DMS79 (cell line): Measurements from ENCODE around the gene ZGPAT.

Experiments used
- DNase-seq: peaks from one replicate; lab custom pipeline; 2025; lab: John Stamatoyannopoulos, UW

ZGPAT gene

DNA sequence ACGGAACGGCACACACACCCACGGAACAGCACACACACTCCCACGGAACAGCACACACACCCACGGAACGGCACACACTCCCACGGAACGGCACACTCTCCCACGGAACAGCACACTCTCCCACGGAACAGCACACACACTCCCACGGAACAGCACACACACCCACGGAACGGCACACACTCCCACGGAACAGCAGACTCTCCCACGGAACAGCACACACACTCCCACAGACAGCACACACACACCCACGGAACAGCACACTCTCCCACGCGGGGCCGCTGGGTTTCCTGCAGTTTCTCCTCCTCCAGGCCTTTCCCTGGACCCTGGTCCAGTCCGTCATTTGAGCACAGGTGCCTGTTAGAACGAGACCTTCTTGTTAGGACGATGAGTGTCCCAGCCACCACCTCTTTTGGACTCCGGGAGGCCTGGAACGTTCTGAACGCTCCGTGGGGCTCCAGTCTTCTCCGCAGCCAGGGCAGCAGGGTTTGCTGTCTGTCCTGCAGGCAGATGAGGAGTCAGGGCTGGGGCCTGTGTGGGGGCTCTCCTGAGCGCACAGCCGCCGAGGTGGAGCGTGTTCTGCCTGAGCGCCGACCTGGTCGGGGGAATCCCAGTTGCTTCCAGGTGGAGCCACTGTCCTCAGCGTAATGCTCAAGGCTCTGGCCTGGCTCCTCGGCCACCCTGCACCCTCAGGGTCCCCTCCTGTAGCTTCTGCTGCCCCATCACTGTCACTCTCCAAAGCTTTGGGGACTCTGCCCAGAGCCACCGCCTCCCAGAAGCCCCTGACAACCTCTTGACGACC, 29.0 kb upstream of the ZGPAT start:
- DNase-seq, result no peak

- no peak for DNase-seq
Measured at GRCh38 chr20:63679799-63680305, 28.0 kb upstream of the ZGPAT start.

GRCh38 chr20:63680427-63680826, 27.4 kb upstream of the ZGPAT start:
- no peak for DNase-seq

DNA sequence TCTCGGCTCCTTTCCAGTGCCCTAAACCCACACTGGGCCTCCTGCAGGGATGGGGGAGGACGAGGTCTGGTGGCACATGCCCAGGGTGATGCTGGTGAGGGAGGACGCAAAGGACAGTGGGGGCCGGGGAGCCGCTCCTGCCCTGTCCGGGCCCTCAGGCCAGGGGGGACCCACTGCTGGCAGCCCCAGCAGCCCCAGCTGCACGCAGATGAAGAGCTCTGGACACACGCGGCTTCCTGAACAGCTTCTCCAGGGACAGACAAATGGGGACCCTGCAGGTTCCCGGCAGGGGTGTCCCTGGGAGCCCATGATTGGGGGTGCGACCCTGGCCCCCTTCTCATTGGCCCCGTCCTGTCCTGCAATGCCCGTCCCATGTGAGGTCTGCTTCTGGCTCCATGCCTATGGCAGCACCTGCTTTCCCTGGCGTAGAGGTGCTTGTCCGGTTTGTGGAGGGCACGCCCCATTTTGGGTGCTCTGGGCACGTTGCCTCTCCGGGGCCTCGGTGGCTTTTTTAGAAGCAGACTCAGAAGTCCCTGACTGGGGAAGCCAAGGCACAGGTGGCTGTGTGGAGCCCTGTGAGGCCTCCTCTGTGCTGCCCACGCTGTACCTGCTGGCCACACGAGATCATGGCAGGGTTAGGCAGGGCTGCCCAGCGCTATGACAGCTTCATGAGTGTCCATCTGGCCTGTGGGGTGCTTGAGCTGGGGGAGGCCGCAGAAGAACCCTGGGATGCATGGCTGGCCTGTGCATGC, 26.8 kb upstream of the ZGPAT start:
- no peak for DNase-seq

DNA sequence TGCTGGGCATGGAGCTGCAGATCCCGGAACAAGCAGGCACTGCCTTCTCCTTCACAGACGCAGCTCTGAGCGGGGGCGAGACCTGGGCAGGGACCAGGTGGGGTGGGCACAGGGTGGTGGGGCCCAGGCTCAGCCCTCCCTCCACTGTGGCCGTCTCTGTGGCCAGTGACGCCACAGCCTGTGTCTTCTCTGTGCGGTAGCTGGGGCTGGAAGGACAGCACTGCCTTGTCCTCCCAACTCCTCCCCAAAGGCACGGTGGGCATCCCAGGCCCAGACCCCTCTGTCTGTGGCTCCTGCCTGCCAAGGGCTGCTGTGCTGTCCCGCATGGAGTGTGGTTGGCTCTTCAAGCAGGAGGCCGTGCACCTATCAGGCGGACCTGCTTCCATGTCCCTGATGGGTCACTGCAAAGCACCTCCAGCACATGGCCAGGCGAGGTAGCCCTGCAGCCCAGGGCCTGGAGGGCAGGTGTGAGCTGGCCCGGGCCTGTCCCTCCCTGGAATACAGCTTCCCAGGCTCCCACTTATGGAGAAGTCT, 26.2 kb upstream of the ZGPAT start:
- DNase-seq, result no peak

- no peak for DNase-seq
Measured at GRCh38 chr20:63682384-63683139, 25.3 kb upstream of the ZGPAT start.

GRCh38 chr20:63685269-63686026, 22.4 kb upstream of the ZGPAT start:
- DNase-seq, result no peak

DNA sequence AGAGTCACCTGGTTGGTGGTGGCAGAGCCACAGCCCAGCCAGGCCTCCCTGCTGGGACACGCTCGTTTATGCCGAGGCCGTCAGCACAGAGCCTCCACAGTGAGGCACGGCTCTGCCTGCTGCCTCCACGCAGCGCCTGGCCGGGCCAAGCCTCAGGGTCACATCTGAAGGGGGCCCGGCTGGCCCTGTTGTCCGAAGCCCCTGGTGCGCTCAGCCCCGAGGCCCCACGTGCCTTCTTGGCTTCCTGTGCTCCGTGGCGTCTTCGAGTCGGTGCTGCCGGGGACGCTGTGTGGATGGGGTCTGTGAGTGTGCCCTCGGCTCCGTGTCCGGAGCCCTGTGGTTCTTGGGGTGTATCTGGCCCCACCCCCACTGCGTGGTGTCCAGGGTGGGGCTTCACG, 21.7 kb upstream of the ZGPAT start:
- no peak for DNase-seq

DNA sequence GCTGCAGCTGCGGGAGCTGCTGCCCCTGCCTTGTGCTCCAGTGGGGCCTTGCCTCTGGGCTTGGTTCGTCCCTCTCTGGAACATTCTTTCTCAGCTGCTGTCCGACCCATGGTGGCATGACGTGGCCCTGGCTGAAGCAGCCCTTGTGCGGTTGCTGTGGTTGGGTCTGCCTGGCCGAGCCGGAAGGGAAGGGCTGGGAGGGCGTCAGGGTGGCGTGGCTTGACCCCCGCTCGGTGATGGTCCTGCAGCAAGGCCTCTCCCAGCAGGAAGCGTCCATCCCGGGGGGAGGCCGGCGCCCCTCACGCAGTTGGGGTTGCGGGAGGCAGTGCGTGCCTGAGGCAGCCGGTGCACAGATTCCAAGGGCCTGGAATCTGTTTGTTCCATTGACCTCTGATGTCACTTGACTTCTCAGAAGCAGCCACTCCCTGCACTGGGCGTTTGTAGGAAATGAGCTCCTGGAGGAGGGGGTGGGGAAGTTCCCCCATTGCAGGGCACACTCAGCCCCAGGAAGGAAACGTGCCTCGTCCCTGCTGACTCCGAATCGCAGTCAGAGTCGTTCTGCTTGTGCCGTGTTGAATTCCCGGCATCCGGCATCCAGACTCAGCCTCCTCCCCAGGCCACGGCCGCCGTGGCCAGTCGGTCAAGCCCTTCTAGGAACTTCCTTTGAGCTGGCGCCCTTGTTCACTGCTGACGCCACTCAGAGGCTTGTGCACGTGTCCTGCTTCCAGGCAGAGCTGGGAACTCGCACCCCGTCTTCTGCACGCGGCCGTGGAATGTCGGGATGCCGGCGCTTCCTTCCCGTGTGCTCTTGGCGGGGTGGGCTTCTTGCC, 21.1 kb upstream of the ZGPAT start:
- no peak for DNase-seq

DNA sequence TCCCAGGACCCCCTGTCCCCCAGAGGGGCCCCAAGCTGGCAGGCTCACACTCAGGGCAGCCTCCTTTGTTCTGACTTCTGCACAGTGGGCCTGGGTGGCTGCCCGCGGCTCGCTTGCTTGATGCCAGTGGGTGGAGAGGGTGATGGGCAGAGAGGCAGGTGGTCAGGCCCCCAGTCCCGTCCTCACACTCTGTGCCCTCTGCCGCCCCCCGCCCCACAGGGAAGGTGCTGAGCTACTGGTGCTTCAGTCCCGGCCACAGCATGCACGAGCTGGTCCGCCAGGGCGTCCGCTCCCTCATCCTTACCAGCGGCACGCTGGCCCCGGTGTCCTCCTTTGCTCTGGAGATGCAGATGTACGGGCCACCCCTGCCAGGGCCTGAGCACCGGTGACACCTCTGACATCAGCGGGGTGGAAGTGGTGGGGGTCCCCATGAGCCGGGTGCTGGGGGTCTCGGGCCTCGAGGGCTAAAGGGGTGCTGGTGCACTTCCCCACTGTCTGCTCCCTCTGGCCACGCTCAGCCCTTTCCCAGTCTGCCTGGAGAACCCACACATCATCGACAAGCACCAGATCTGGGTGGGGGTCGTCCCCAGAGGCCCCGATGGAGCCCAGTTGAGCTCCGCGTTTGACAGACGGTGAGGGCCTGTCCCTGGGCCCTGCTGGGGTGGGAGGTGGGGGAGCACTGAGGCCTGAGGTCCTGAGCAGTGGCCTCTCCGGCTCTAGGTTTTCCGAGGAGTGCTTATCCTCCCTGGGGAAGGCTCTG, 20.2 kb upstream of the ZGPAT start:
- no peak for DNase-seq

DNA sequence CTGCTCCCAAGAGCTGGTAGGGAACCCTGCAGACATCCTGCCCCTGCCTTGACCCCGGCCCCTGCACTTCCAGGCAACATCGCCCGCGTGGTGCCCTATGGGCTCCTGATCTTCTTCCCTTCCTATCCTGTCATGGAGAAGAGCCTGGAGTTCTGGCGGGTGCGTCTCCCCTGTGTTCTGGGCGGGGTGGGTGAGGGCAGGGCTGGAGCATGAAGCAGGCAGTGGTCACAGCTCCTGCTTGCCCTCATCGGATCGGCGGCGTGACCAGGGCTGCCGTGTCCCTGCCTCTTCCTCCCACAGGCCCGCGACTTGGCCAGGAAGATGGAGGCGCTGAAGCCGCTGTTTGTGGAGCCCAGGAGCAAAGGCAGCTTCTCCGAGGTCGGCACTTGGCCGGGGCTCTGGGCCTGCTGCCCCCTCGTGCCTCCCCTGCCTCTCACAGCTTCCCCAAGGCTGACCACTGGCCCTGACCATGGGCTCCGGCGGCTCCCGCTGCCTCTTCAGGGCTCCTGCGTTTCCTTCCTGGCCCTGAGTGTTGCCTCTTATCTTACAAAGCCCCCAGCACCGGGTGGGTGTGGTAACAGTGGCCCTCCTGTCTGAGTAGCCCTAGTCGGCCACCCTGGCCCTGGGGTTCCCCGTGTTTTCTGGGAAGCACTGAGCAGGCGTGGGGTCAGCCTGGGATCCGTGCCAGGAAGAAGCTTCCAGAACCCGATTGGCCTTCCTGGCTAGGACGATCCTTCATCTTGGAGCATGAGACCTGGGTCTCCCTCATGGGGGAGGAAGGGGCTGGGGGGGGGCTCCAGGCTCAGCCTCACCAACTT, 19.4 kb upstream of the ZGPAT start:
- DNase-seq, result no peak

- no peak for DNase-seq
Measured at GRCh38 chr20:63689046-63690002, 18.5 kb upstream of the ZGPAT start.

GRCh38 chr20:63690003-63690897, 17.6 kb upstream of the ZGPAT start:
- no peak for DNase-seq

- no peak for DNase-seq
Measured at GRCh38 chr20:63690898-63691710, 16.7 kb upstream of the ZGPAT start.

- no peak for DNase-seq
Measured at GRCh38 chr20:63691711-63692435, 16.0 kb upstream of the ZGPAT start.
